Esophagus muscularis mucosa (tissue), 4 donors: ENCODE results near the gene PLB1. TPM values are rescaled to one million over a fixed set of nuclear protein-coding genes. Genes with fewer than 3 reads are reported as not detected.

Source experiments
- DNase-seq: peaks from one replicate; pipeline ENCODE4 v3.0.0-alpha.2; 2017; ENCODE audit errors: extremely low spot score
- H3K27ac ChIP-seq, 4 donors: fragments of 200-600 bp; sonication (generic); replicated peaks in 1 of 4; 1 replicate in 3 of 4; 2 replicates in 1 of 4; pipeline ENCODE4 v1.5.1; 2016 to 2019; ENCODE audit warnings: mild to moderate bottlenecking in 1 of 4
- H3K27me3 ChIP-seq, 4 donors: fragments of 200-600 bp; sonication (generic); one replicate each; pipeline versions ENCODE4 v1.5.1 to v1.6.0; 2016 to 2019
- H3K36me3 ChIP-seq, 4 donors: fragments of 200-600 bp; sonication (generic); one replicate each; pipeline ENCODE4 v1.5.1; 2016 to 2019
- H3K4me1 ChIP-seq, 4 donors: fragments of 200-600 bp; sonication (generic); one replicate each; pipeline ENCODE4 v1.5.1; 2016 to 2019
- H3K4me3 ChIP-seq, 4 donors: fragments of 200-600 bp; sonication (generic); 1 replicate in 2 of 4; 2 replicates in 2 of 4; pipeline ENCODE4 v1.5.1; 2016 to 2019; ENCODE audit warnings: mild to moderate bottlenecking in 4 of 4, moderate library complexity in 1 of 4
- H3K9me3 ChIP-seq, 4 donors: fragments of 200-600 bp; sonication (generic); 1 replicate in 3 of 4; 2 replicates in 1 of 4; pipeline ENCODE4 v1.5.1; 2016 to 2019
- EP300 ChIP-seq: sonication (generic); formaldehyde crosslinking; IDR thresholded peaks from one replicate; pipeline ENCODE4 v1.6.1; 2017; ENCODE audit warnings: antibody characterized with exemption
- POLR2A ChIP-seq: fragments of 450-650 bp; IDR thresholded peaks from one replicate; pipeline ENCODE4 v1.6.1; 2017; ENCODE audit warnings: antibody characterized with exemption, moderate library complexity, mild to moderate bottlenecking, low read depth
- POLR2AphosphoS5 ChIP-seq, 2 donors: sonication (generic); formaldehyde crosslinking; IDR thresholded peaks; one replicate each; pipeline ENCODE4 v1.6.1; 2017; ENCODE audit warnings: antibody characterized with exemption in 2 of 2
- WGBS: methylation state at CpG from one replicate; pipeline ENCODE4 v1.1.5; 2018; 5-methylcytosine and 5-hydroxymethylcytosine counted together
- intact Hi-C: fragments of 100-400 bp; cut with DNase I; formaldehyde crosslinking; loops from one replicate; pipeline ENCODE4 v1.15.1; 2023
- total RNA-seq, 4 donors: library from RNA; depleted of rRNA; stranded (reverse); fragments of >200 nt; gene quantifications; one replicate each; pipeline versions ENCODE4 v1.1.0 to v1.2.1, GENCODE V29; 2016
- TF ChIP-seq, protein P1 (sequence below), 3 experiments: fragments of 200-600 bp in 2 of 3; fragments of 450-650 bp in 1 of 3; sonication (generic) in 2 of 3; IDR thresholded peaks; one replicate each; pipeline ENCODE4 v1.5.1; 2017 to 2019; ENCODE audit warnings: antibody characterized with exemption in 3 of 3, mild to moderate bottlenecking in 2 of 3, moderate library complexity in 1 of 3

The PLB1 gene
- total RNA-seq, 4 donors from 2014 or later, result 2.5 to 11.1 (median 7.7) TPM

DNA sequence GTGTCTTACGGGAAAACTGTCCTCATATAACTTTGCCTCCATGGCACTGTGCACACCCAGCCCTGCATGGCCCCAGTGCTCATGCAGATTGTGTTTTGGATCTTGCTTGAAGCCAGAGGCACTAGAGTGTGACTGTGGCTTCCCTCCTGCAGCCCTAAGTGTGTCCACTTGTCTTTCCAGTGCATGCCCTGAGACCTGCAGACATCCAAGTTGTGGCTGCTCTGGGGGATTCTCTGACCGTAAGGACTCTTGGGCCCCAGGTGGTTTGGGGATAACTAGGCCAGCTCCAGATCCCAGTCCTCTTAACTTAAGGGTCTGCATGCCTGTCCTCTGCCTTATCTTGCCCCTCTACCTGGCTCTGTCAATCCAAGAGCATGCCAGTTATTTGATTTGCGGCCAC lies 96.6 kb downstream of the PLB1 start:
- no peak overlapping the region for H3K4me3 ChIP-seq
- DNase-seq, result no peak
- intact Hi-C loops, result loop anchor here (5.0 kb wide), 1 partner anchor 70 kb away; no protein-coding TSS in a partner anchor
- 100% methylated on average over 3 of the region's 3 CpGs for WGBS
- no peaks in the 10 kb centered on the region for H3K9me3 ChIP-seq
- H3K27me3 ChIP-seq, result no peaks in the 10 kb centered on the region
- H3K4me1 ChIP-seq, result peaks cover 28 to 49% (median 47%) of the 10 kb centered on the region in 4 donors
- TF ChIP-seq EP300 (no peak), POLR2A (no peak), POLR2AphosphoS5 (IDR thresholded peaks at IDR 0.05) (no peak)
- TF ChIP-seq, protein P1, sequence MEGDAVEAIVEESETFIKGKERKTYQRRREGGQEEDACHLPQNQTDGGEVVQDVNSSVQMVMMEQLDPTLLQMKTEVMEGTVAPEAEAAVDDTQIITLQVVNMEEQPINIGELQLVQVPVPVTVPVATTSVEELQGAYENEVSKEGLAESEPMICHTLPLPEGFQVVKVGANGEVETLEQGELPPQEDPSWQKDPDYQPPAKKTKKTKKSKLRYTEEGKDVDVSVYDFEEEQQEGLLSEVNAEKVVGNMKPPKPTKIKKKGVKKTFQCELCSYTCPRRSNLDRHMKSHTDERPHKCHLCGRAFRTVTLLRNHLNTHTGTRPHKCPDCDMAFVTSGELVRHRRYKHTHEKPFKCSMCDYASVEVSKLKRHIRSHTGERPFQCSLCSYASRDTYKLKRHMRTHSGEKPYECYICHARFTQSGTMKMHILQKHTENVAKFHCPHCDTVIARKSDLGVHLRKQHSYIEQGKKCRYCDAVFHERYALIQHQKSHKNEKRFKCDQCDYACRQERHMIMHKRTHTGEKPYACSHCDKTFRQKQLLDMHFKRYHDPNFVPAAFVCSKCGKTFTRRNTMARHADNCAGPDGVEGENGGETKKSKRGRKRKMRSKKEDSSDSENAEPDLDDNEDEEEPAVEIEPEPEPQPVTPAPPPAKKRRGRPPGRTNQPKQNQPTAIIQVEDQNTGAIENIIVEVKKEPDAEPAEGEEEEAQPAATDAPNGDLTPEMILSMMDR (IDR thresholded peaks at IDR 0.05), result no peak
- no peaks in the 10 kb centered on the region for H3K36me3 ChIP-seq
- H3K27ac ChIP-seq, result no peak overlapping the region

DNA sequence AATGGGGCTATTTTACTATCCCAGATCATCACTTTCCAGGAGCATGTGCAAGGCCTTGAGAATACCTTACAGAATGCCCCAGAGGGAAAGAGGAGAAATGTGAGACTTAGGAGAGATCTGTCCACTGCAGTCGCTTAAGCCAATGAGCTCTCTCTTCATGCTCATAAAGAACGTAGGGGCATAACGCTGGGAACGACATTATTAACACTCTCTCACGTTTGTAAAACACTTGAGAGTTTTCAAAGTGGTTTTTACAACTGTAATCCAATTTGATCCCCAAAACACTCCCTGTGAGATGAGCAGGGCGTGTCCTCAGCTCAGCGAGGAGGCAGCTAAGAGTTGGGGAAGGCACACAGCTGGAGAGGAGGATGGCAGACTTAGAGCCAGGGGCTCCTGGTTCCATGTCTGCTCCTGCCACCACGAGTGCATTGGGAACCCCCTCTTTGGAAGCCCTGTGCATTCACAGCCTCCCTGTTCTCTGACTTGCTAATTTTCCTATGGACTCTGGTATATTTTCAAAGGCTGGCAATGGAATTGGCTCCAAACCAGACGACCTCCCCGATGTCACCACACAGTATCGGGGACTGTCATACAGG lies 97.4 kb downstream of the PLB1 start:
- peaks cover 26 to 49% (median 46%) of the 10 kb centered on the region in 4 donors for H3K4me1 ChIP-seq
- H3K36me3 ChIP-seq, result no peaks in the 10 kb centered on the region
- TF ChIP-seq POLR2A (no peak), POLR2AphosphoS5 (IDR thresholded peaks at IDR 0.05) (no peak)
- H3K9me3 ChIP-seq, result no peaks in the 10 kb centered on the region
- H3K4me3 ChIP-seq, result no peak overlapping the region
- H3K27me3 ChIP-seq, result no peaks in the 10 kb centered on the region
- no peak for DNase-seq
- WGBS, result 71% methylated on average over 11 of the region's 11 CpGs
- intact Hi-C loops, result loop anchor here (5.0 kb wide), 1 partner anchor 69 kb away; no protein-coding TSS in a partner anchor
- H3K27ac ChIP-seq, result peak overlapping the region in 2 of 4 donors; percentile 92 to 94

DNA sequence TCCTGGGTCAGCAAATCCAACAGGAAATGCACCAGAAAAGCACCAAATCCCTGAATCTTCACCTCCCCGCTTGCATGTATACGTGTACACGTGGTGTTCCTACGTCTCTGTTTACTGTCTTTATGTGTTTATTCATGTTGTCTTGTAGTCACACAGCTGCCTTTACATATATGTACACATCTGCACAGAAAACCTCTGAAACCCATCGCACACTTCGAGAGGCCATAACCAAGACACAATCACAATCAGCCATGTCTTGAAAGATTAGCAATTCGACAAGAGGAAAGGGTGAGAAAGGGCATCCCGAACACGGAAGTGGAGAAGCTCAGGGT lies 98.1 kb downstream of the PLB1 start:
- no peak for DNase-seq
- WGBS, result 45% methylated on average over 9 of the region's 9 CpGs
- peaks cover 32 to 54% (median 50%) of the 10 kb centered on the region in 4 donors for H3K4me1 ChIP-seq
- intact Hi-C loops, result loop anchor here (1.0 to 5.0 kb wide), 2 partner anchors 68 to 157 kb away; partner anchors contain the start of gene PPP1CB
- no peaks in the 10 kb centered on the region for H3K27me3 ChIP-seq
- peak overlapping the region in 1 of 4 donors; percentile 16 for H3K4me3 ChIP-seq
- H3K9me3 ChIP-seq, result no peaks in the 10 kb centered on the region
- H3K36me3 ChIP-seq, result no peaks in the 10 kb centered on the region
- peak overlapping the region; percentile 85 to 94 (median 92) for H3K27ac ChIP-seq
- TF ChIP-seq POLR2A (no peak), EP300 (no peak), POLR2AphosphoS5 (IDR thresholded peaks at IDR 0.05) (no peak)
- TF ChIP-seq, protein P1 (IDR thresholded peaks at IDR 0.05), result no peak

DNA sequence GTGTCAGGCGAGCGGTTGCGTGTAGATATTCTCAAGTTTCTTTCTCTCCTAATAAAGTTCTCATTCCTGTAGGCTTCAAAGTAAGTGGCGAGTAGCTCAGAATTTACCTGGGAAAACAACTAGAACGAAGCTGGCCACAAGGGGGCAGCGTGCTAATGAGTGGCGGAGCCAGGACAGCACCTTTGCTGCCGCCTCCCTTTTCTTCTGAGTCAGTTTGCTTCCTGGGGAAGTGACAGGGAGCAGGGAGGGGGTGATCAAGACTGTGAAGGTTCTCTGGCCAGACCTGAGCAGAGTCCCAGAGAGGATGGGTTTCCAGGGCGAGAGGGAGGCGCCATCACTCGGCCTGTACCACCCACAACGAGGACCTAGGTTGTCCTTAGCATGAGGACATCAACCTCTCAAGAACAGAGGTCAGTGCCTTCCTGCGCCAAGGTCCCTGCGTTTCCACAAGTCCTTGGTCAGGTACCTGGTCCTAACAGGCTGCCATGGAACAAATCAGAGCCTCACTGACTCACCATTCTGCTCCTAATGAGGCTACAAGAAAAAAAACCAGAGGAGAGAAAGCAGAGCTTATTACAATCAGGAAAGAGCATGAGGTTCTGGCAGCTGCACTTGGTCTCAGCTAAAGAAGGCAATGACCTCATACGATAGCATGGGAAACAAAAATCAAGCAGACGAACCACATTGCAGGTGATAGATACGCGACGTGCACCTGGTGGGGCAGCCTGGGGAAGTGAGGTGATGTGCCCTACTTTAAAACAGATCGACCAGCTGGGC lies 98.7 kb downstream of the PLB1 start:
- no peaks in the 10 kb centered on the region for H3K36me3 ChIP-seq
- no peaks in the 10 kb centered on the region for H3K9me3 ChIP-seq
- intact Hi-C loops, result loop anchor here (1.0 to 5.0 kb wide), 3 partner anchors 43 to 157 kb away; partner anchors contain the start of gene PPP1CB
- peak overlapping the region; percentile 85 to 94 (median 92) for H3K27ac ChIP-seq
- peak; percentile 98 for DNase-seq
- peak overlapping the region; percentile 11 to 25 (median 18) for H3K4me3 ChIP-seq
- WGBS, result 17% methylated on average over 20 of the region's 20 CpGs
- H3K27me3 ChIP-seq, result no peaks in the 10 kb centered on the region
- TF ChIP-seq, protein P1 (IDR thresholded peaks at IDR 0.05), result peak; percentile 77 to 92 (median 86)
- TF ChIP-seq POLR2AphosphoS5 (IDR thresholded peaks at IDR 0.05) (peak; percentile 83), EP300 (no peak), POLR2A (no peak)
- H3K4me1 ChIP-seq, result peaks cover 34 to 58% (median 53%) of the 10 kb centered on the region in 4 donors

DNA sequence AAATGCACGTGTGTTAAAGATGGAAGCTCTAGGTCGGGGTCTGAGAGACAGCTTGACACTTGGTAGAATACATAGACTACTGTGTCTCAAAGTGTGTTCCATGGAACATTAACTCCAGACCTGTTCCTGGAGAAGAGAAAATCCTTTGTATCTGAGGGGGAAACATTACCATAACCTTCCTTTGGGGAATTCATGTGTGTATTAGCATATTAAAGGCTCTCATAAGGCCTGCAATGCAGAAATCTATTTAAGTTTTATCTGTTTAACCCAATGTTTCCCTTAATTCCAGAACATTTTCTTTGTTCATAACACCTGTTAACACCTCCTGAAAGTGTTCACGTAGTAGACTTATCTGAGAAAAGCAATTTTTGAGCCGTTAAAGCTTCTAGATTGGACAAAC lies 99.5 kb downstream of the PLB1 start:
- H3K4me1 ChIP-seq, result peaks cover 34 to 58% (median 53%) of the 10 kb centered on the region in 4 donors
- H3K27ac ChIP-seq, result peak overlapping the region; percentile 85 to 94 (median 92)

More for the DNA sequence above, 99.5 kb downstream of the PLB1 start:
- no peak for TF ChIP-seq EP300
- TF ChIP-seq, protein P1 (IDR thresholded peaks at IDR 0.05), result no peak
- TF ChIP-seq POLR2A, result no peak
- TF ChIP-seq POLR2AphosphoS5 (IDR thresholded peaks at IDR 0.05), result no peak
- no peaks in the 10 kb centered on the region for H3K36me3 ChIP-seq
- intact Hi-C loops, result loop anchor here (5.0 kb wide), 1 partner anchor 42 kb away; no protein-coding TSS in a partner anchor
- H3K4me3 ChIP-seq, result no peak overlapping the region
- no peak for DNase-seq
- 80% methylated on average over 4 of the region's 4 CpGs for WGBS
- no peaks in the 10 kb centered on the region for H3K9me3 ChIP-seq
- H3K27me3 ChIP-seq, result no peaks in the 10 kb centered on the region
